ENCODE data around the gene HBS1L. TPM values are rescaled to one million over a fixed set of nuclear protein-coding genes. Genes with fewer than 3 reads are reported as not detected.

Gene HBS1L
- total RNA-seq, 2 donors from 2014 or later, result 21.3 to 29.0 TPM

DNA sequence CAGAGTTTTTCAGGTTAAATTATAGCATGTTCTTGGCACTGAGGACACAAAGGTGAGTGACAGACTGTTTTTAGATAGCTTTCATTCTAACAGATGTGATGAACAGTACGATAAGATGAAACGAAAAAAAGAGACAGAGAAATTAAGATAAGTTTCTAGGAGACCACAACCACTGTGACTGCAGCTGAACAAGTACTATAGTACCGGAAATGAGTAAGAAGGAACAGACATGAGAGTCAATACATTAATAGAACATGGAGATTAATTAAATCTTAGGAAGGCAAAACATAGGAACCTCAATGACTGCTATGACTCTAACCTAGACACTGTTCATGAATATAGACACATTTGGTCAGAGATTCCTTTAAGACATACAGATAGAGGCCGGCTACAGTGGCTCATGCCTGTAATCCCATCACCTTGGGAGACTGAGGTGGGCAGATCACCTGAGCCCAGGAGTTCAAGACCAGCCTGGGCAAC is 40.2 kb downstream of the HBS1L start:
- H3K4me1 ChIP-seq, result no peaks in the 10 kb centered on the region
- DNase-seq (no peak), ATAC-seq (no peak)
- intact Hi-C loops (cut with DNase I), result no loop called here
- TF ChIP-seq POLR2A (IDR thresholded peaks at IDR 0.05), result no peak
- TF ChIP-seq CTCF (IDR thresholded peaks at IDR 0.05), result no peak
- no peak overlapping the region for H3K27ac ChIP-seq
- no peak overlapping the region for H3K4me3 ChIP-seq
- WGBS, 2 donors, result 68 to 83% methylated on average over 4 of the region's 4 CpGs
- H3K27me3 ChIP-seq, result no peaks in the 10 kb centered on the region
- no peaks in the 10 kb centered on the region for H3K9me3 ChIP-seq
- no peaks in the 10 kb centered on the region for H3K36me3 ChIP-seq (replicated peaks in 1 of 2; ENCODE audit: insufficient read depth in 1 of 2, low read depth in 2 of 2)

DNA sequence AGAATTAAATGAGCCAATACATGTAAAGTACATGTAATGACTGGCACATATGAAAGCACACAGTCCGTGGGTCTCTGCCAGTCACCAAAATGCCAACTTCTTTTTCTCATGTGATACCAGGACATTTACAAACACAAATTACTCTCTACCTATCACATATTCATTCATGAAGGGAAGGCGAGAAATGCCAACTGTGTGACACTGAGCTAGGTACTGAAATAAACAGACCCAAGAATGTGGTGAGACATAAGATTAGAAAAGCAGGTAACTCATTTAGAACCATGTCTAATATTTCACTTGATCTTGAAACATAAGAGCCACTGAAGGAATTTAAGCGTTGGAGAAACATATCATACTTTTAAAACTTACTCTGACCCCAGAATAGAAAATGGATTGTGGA is 41.4 kb downstream of the HBS1L start:
- TF ChIP-seq POLR2A (IDR thresholded peaks at IDR 0.05) (no peak), CTCF (IDR thresholded peaks at IDR 0.05) (no peak)
- ATAC-seq (no peak), DNase-seq (no peak)
- no peak overlapping the region for H3K4me3 ChIP-seq
- no peaks in the 10 kb centered on the region for H3K36me3 ChIP-seq (replicated peaks in 1 of 2; ENCODE audit: insufficient read depth in 1 of 2, low read depth in 2 of 2)
- no peaks in the 10 kb centered on the region for H3K9me3 ChIP-seq
- no peak overlapping the region for H3K27ac ChIP-seq
- intact Hi-C loops (cut with DNase I), result no loop called here
- WGBS, 2 donors, result 85 to 91% methylated on average over 3 of the region's 3 CpGs
- no peaks in the 10 kb centered on the region for H3K4me1 ChIP-seq
- no peaks in the 10 kb centered on the region for H3K27me3 ChIP-seq

- ATAC-seq (no peak), DNase-seq (no peak)
- no peaks in the 10 kb centered on the region for H3K9me3 ChIP-seq
- intact Hi-C loops (cut with DNase I), result no loop called here
- H3K4me1 ChIP-seq, result no peaks in the 10 kb centered on the region
- H3K36me3 ChIP-seq (replicated peaks in 1 of 2; ENCODE audit: insufficient read depth in 1 of 2, low read depth in 2 of 2), result no peaks in the 10 kb centered on the region
- no peak for TF ChIP-seq CTCF (IDR thresholded peaks at IDR 0.05)
- TF ChIP-seq POLR2A (IDR thresholded peaks at IDR 0.05), result no peak
- no peaks in the 10 kb centered on the region for H3K27me3 ChIP-seq
- H3K4me3 ChIP-seq, result no peak overlapping the region
- H3K27ac ChIP-seq, result no peak overlapping the region
Observed at GRCh38 chr6:135012764-135013163, 41.9 kb downstream of the HBS1L start.

- DNase-seq (no peak), ATAC-seq (no peak)
- no peaks in the 10 kb centered on the region for H3K9me3 ChIP-seq
- no peak for TF ChIP-seq POLR2A (IDR thresholded peaks at IDR 0.05)
- no peaks in the 10 kb centered on the region for H3K36me3 ChIP-seq (replicated peaks in 1 of 2; ENCODE audit: insufficient read depth in 1 of 2, low read depth in 2 of 2)
- 94 to 96% methylated on average over 2 of the region's 2 CpGs for WGBS, 2 donors
- no peak overlapping the region for H3K27ac ChIP-seq
- H3K4me3 ChIP-seq, result no peak overlapping the region
- intact Hi-C loops (cut with DNase I), result no loop called here
- H3K4me1 ChIP-seq, result no peaks in the 10 kb centered on the region
- no peaks in the 10 kb centered on the region for H3K27me3 ChIP-seq
Observed at GRCh38 chr6:135012349-135012748, 42.3 kb downstream of the HBS1L start.

DNA sequence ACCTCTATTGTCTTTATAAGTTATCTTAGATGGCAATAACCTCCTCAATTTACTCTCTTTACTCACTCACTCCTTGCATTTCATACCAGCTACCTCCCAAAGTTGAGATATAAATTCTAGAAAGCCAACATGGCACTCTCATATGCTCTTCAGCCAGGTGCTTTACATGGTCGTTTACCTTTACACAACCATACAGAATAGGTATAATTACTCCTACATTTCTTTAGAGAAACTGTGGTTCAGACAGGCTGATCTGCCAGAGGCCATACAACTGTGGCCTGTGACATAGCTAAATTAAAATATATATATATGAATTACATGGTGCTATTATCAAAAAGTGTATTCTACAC is 45.7 kb downstream of the HBS1L start:
- TF ChIP-seq CTCF (IDR thresholded peaks at IDR 0.05) (no peak), POLR2A (IDR thresholded peaks at IDR 0.05) (no peak)
- Histone ChIP-seq H3K36me3 (replicated peaks in 1 of 2; ENCODE audit: insufficient read depth in 1 of 2, low read depth in 2 of 2) (no peaks in the 10 kb centered on the region), H3K4me3 (no peak overlapping the region), H3K9me3 (no peaks in the 10 kb centered on the region), H3K27me3 (no peaks in the 10 kb centered on the region), H3K4me1 (no peaks in the 10 kb centered on the region), H3K27ac (no peak overlapping the region)
- 67 to 76% methylated on average over 1 of the region's 1 CpG for WGBS, 2 donors
- no peak for DNase-seq
- intact Hi-C loops (cut with DNase I), result no loop called here
- no peak for ATAC-seq

All from body of pancreas (tissue), 4 donors.